ENCODE results near the gene GALNTL6.

The GALNTL6 gene

DNA sequence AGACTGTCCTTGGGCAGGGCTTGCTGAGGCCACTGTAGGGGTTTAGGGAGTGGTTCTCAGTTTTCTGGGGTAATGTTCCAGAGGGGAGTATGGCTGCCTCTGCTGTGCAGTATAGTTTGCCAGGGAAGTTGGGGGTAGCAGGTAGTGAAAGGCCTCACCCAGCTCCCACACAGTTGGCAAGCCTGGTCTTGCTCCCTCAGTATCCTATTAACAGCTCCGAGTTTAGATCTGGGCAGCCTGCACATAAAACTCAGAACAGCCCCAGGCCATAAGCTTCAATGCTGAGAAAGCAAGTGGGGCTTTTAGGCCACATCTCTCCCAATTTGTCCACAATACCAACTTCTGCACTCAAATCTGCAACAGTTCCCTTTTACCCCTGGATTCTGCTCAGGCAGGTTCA, 205.2 kb downstream of the GALNTL6 start:
- H3K9me3 ChIP-seq (ENCODE audit: insufficient read depth, low read length) = no peaks in the 10 kb centered on the region
- no peaks in the 10 kb centered on the region for H3K4me1 ChIP-seq (ENCODE audit: insufficient read depth, insufficient read length)
- no peaks in the 10 kb centered on the region for H3K36me3 ChIP-seq (ENCODE audit: insufficient read depth, insufficient read length, low read length)
- no peak overlapping the region for H3K4me3 ChIP-seq (ENCODE audit: insufficient read length, low read depth)
- DNase-seq (ENCODE audit: low read depth, low spot score) = no peak
- H3K27me3 ChIP-seq (ENCODE audit: insufficient read depth, insufficient read length) = no peaks in the 10 kb centered on the region
- no peak overlapping the region for H3K9ac ChIP-seq (ENCODE audit: insufficient read length, low read depth)
- no peak for TF ChIP-seq SUZ12 (IDR thresholded peaks at IDR 0.05; ENCODE audit: extremely low read depth, insufficient read depth, insufficient read length)
- no peak for TF ChIP-seq YY1 (IDR thresholded peaks at IDR 0.05; ENCODE audit: insufficient read depth, insufficient read length)
- TF ChIP-seq ZNF274 (IDR thresholded peaks at IDR 0.05; ENCODE audit: low read depth, low read length) = no peak

DNA sequence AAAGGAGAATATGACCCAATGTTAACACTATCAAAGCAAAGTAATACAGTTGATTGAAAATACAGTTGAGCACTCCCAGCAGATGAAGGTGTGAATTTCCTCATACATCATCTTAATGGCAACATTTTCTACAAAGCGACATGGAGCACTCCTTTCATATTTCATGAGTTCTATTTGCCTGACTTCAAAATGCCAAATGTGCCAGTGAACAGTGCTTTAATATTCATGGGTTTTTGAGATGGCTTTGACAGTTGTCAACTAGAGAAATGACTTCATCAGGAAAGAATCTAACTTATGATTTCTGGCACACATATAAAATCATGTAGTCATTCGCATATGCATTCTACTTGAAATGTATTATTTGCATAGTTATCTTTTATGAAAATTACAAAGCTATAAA, 222.4 kb downstream of the GALNTL6 start:
- H3K4me1 ChIP-seq (ENCODE audit: insufficient read depth, insufficient read length) = no peaks in the 10 kb centered on the region
- DNase-seq (ENCODE audit: low read depth, low spot score) = no peak
- TF ChIP-seq SUZ12 (IDR thresholded peaks at IDR 0.05; ENCODE audit: extremely low read depth, insufficient read depth, insufficient read length) = no peak
- TF ChIP-seq YY1 (IDR thresholded peaks at IDR 0.05; ENCODE audit: insufficient read depth, insufficient read length) = no peak
- TF ChIP-seq ZNF274 (IDR thresholded peaks at IDR 0.05; ENCODE audit: low read depth, low read length) = no peak
- no peaks in the 10 kb centered on the region for H3K36me3 ChIP-seq (ENCODE audit: insufficient read depth, insufficient read length, low read length)
- H3K27me3 ChIP-seq (ENCODE audit: insufficient read depth, insufficient read length) = no peaks in the 10 kb centered on the region
- no peaks in the 10 kb centered on the region for H3K9me3 ChIP-seq (ENCODE audit: insufficient read depth, low read length)
- H3K9ac ChIP-seq (ENCODE audit: insufficient read length, low read depth) = no peak overlapping the region
- no peak overlapping the region for H3K4me3 ChIP-seq (ENCODE audit: insufficient read length, low read depth)

DNA sequence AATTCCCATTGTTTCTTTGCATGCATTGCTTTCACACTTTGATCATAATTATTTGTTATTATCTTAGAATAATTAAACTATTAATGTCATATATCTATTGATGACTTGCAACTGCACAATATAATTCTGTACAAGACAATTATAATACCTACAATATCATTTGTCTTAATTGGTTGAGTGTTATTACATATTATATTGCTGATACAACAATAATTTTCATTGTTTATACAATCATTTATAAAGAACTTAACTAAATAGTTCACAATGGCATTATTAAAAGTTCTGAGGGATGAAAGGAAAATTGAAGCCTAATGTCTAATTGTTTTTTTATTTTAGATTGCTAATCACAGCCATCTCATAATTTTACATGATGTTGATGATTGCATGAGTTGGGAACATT, 227.6 kb downstream of the GALNTL6 start:
- no peaks in the 10 kb centered on the region for H3K27me3 ChIP-seq (ENCODE audit: insufficient read depth, insufficient read length)
- DNase-seq (ENCODE audit: low read depth, low spot score) = no peak
- H3K9me3 ChIP-seq (ENCODE audit: insufficient read depth, low read length) = no peaks in the 10 kb centered on the region
- H3K9ac ChIP-seq (ENCODE audit: insufficient read length, low read depth) = no peak overlapping the region
- TF ChIP-seq SUZ12 (IDR thresholded peaks at IDR 0.05; ENCODE audit: extremely low read depth, insufficient read depth, insufficient read length) (no peak), YY1 (IDR thresholded peaks at IDR 0.05; ENCODE audit: insufficient read depth, insufficient read length) (no peak), ZNF274 (IDR thresholded peaks at IDR 0.05; ENCODE audit: low read depth, low read length) (no peak)
- no peaks in the 10 kb centered on the region for H3K4me1 ChIP-seq (ENCODE audit: insufficient read depth, insufficient read length)
- no peaks in the 10 kb centered on the region for H3K36me3 ChIP-seq (ENCODE audit: insufficient read depth, insufficient read length, low read length)
- H3K4me3 ChIP-seq (ENCODE audit: insufficient read length, low read depth) = no peak overlapping the region

DNA sequence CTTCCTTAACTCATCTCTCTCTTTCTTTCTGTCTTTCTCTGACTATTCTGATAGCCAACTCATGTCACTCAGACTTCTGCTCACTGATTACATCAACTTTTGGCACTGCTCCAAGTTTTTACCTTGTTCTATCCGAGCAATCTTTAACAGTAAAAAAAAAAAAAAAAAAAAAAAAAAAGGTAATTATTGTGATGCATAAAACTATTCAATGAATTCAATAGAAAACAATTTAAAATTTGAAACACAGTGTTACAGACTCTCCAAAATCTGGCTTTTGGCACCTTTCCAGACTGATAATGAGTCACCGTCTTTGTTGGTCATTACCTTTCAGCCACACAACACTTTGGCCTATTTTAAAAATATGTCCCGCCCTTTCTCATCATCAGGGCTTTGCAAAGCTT, 229.5 kb downstream of the GALNTL6 start:
- DNase-seq (ENCODE audit: low read depth, low spot score) = no peak
- TF ChIP-seq SUZ12 (IDR thresholded peaks at IDR 0.05; ENCODE audit: extremely low read depth, insufficient read depth, insufficient read length) = no peak
- TF ChIP-seq ZNF274 (IDR thresholded peaks at IDR 0.05; ENCODE audit: low read depth, low read length) = no peak
- no peak for TF ChIP-seq YY1 (IDR thresholded peaks at IDR 0.05; ENCODE audit: insufficient read depth, insufficient read length)

DNA sequence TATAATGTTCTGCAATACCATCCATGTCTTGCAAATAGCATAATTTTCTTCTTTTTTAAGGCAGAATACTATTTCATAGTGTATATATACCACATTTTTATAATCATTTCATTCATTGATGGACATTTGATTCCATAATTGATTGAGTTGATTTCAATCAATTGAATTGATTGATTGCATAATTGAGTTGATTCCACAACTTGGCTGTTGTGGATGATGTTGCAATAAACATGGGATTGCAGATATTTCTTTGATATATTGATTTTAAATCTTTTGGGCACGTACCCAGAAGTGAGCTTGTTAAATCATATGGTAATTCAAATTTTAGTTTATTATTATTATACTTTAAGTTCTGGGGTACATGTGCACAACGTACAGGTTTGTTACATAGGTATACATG, 232.8 kb downstream of the GALNTL6 start:
- no peak for DNase-seq (ENCODE audit: low read depth, low spot score)
- Histone ChIP-seq H3K9ac (ENCODE audit: insufficient read length, low read depth) (no peak overlapping the region), H3K27me3 (ENCODE audit: insufficient read depth, insufficient read length) (no peaks in the 10 kb centered on the region), H3K4me3 (ENCODE audit: insufficient read length, low read depth) (no peak overlapping the region), H3K36me3 (ENCODE audit: insufficient read depth, insufficient read length, low read length) (no peaks in the 10 kb centered on the region), H3K4me1 (ENCODE audit: insufficient read depth, insufficient read length) (no peaks in the 10 kb centered on the region), H3K9me3 (ENCODE audit: insufficient read depth, low read length) (no peaks in the 10 kb centered on the region)
- no peak for TF ChIP-seq YY1 (IDR thresholded peaks at IDR 0.05; ENCODE audit: insufficient read depth, insufficient read length)
- no peak for TF ChIP-seq ZNF274 (IDR thresholded peaks at IDR 0.05; ENCODE audit: low read depth, low read length)
- TF ChIP-seq SUZ12 (IDR thresholded peaks at IDR 0.05; ENCODE audit: extremely low read depth, insufficient read depth, insufficient read length) = no peak

More for the DNA sequence above, 229.5 kb downstream of the GALNTL6 start:
- no peaks in the 10 kb centered on the region for H3K36me3 ChIP-seq (ENCODE audit: insufficient read depth, insufficient read length, low read length)
- H3K27me3 ChIP-seq (ENCODE audit: insufficient read depth, insufficient read length) = no peaks in the 10 kb centered on the region
- no peak overlapping the region for H3K4me3 ChIP-seq (ENCODE audit: insufficient read length, low read depth)
- H3K9ac ChIP-seq (ENCODE audit: insufficient read length, low read depth) = no peak overlapping the region
- no peaks in the 10 kb centered on the region for H3K4me1 ChIP-seq (ENCODE audit: insufficient read depth, insufficient read length)
- H3K9me3 ChIP-seq (ENCODE audit: insufficient read depth, low read length) = no peaks in the 10 kb centered on the region

DNA sequence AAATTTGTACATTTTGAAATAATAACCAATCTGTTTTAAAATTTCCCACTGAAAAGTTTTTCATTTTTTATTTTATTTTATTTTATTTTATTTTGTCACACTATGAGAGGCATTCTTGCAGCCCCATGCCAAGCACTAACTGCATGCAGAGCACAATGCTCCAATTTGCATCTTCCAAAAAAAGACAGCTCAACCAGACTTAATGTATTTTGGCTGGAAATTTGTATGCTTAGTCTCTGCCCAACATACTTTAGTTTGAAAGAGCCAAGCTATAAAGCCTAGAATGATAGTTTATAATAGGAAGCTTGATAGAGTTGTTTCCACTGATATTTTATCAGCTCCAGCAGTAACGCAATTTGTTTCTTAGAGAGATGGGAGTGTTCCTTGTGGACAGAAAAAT, 235.5 kb downstream of the GALNTL6 start:
- Histone ChIP-seq H3K36me3 (ENCODE audit: insufficient read depth, insufficient read length, low read length) (no peaks in the 10 kb centered on the region), H3K4me3 (ENCODE audit: insufficient read length, low read depth) (no peak overlapping the region), H3K9me3 (ENCODE audit: insufficient read depth, low read length) (no peaks in the 10 kb centered on the region), H3K4me1 (ENCODE audit: insufficient read depth, insufficient read length) (no peaks in the 10 kb centered on the region), H3K9ac (ENCODE audit: insufficient read length, low read depth) (no peak overlapping the region), H3K27me3 (ENCODE audit: insufficient read depth, insufficient read length) (no peaks in the 10 kb centered on the region)
- TF ChIP-seq YY1 (IDR thresholded peaks at IDR 0.05; ENCODE audit: insufficient read depth, insufficient read length) = no peak
- no peak for TF ChIP-seq ZNF274 (IDR thresholded peaks at IDR 0.05; ENCODE audit: low read depth, low read length)
- no peak for TF ChIP-seq SUZ12 (IDR thresholded peaks at IDR 0.05; ENCODE audit: extremely low read depth, insufficient read depth, insufficient read length)
- no peak for DNase-seq (ENCODE audit: low read depth, low spot score)

DNA sequence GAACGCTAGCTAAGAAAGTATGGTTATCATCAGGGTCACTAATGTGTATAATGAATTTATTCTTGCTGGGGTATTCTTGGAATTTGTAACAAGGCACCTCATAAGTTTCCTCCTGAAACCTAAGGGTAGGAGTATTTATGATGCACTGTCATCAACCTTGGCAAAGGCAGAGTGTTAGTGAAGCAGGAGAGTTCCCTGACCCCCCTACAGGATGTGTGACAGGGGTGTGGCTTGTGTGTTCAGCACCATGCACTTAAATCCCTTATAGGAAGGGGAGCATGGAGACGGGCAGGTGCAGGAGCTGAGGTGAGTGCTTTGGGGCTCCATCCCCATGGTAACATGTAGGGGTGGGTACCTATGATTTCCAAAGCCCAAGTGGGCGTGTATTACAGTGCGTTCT, 237.7 kb downstream of the GALNTL6 start:
- Histone ChIP-seq H3K9ac (ENCODE audit: insufficient read length, low read depth) (no peak overlapping the region), H3K36me3 (ENCODE audit: insufficient read depth, insufficient read length, low read length) (no peaks in the 10 kb centered on the region), H3K9me3 (ENCODE audit: insufficient read depth, low read length) (no peaks in the 10 kb centered on the region), H3K4me3 (ENCODE audit: insufficient read length, low read depth) (no peak overlapping the region), H3K27me3 (ENCODE audit: insufficient read depth, insufficient read length) (no peaks in the 10 kb centered on the region), H3K4me1 (ENCODE audit: insufficient read depth, insufficient read length) (no peaks in the 10 kb centered on the region)
- DNase-seq (ENCODE audit: low read depth, low spot score) = no peak
- TF ChIP-seq ZNF274 (IDR thresholded peaks at IDR 0.05; ENCODE audit: low read depth, low read length) = no peak
- TF ChIP-seq YY1 (IDR thresholded peaks at IDR 0.05; ENCODE audit: insufficient read depth, insufficient read length) = no peak
- no peak for TF ChIP-seq SUZ12 (IDR thresholded peaks at IDR 0.05; ENCODE audit: extremely low read depth, insufficient read depth, insufficient read length)

DNA sequence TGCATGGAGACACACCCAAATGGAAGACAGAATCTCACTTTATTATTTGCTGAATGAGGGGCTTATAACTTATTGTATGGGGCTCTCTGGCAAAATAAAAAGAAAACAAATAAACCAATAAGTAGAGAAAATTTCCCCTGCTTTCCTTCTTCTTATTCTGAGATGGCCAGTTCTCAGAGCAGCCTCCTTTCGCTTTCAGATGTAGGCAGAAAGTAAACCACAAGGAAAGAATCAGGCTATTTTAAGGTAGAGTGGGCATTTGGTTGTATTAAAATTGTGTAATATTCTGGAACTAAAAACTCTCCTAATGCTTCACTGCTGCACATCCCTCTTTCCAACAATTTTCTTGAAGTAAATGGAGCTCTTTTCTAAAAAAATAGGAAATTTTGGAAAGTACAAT, 241.8 kb downstream of the GALNTL6 start:
- no peak overlapping the region for H3K9ac ChIP-seq (ENCODE audit: insufficient read length, low read depth)
- no peak overlapping the region for H3K4me3 ChIP-seq (ENCODE audit: insufficient read length, low read depth)
- H3K4me1 ChIP-seq (ENCODE audit: insufficient read depth, insufficient read length) = no peaks in the 10 kb centered on the region
- DNase-seq (ENCODE audit: low read depth, low spot score) = no peak
- no peaks in the 10 kb centered on the region for H3K27me3 ChIP-seq (ENCODE audit: insufficient read depth, insufficient read length)
- no peak for TF ChIP-seq ZNF274 (IDR thresholded peaks at IDR 0.05; ENCODE audit: low read depth, low read length)
- TF ChIP-seq SUZ12 (IDR thresholded peaks at IDR 0.05; ENCODE audit: extremely low read depth, insufficient read depth, insufficient read length) = no peak
- TF ChIP-seq YY1 (IDR thresholded peaks at IDR 0.05; ENCODE audit: insufficient read depth, insufficient read length) = no peak
- no peaks in the 10 kb centered on the region for H3K9me3 ChIP-seq (ENCODE audit: insufficient read depth, low read length)
- H3K36me3 ChIP-seq (ENCODE audit: insufficient read depth, insufficient read length, low read length) = no peaks in the 10 kb centered on the region
